Ectodermal cell (in vitro differentiated cells): ENCODE results near the gene DOK6.
A peak's percentile ranks its signal among the peaks of the same experiment; 100 is the strongest.

ENCODE experiments used
- H3K27ac ChIP-seq: 2 replicates; pipeline ENCODE4 v1.7.0; 2013; ENCODE audit warnings: mild to moderate bottlenecking, low read depth, low read length; ENCODE audit not compliant: insufficient read depth, poor library complexity, severe bottlenecking
- H3K27me3 ChIP-seq: 2 replicates; pipeline ENCODE4 v1.7.0; 2013; ENCODE audit warnings: mild to moderate bottlenecking, low read length; ENCODE audit not compliant: insufficient read depth, control insufficient read depth, poor library complexity, severe bottlenecking
- H3K36me3 ChIP-seq: one replicate; pipeline ENCODE4 v1.7.0; 2013; ENCODE audit warnings: low read length; ENCODE audit not compliant: control insufficient read depth, insufficient read depth
- H3K4me1 ChIP-seq: one replicate; pipeline ENCODE4 v1.7.0; 2013; ENCODE audit warnings: low read length; ENCODE audit not compliant: control insufficient read depth, insufficient read depth
- H3K4me3 ChIP-seq: 2 replicates; pipeline ENCODE4 v1.7.0; 2013; ENCODE audit warnings: low read depth, low read length, control low read depth; ENCODE audit not compliant: insufficient read depth
- H3K9me3 ChIP-seq: 2 replicates; pipeline ENCODE4 v1.7.0; 2013; ENCODE audit warnings: mild to moderate bottlenecking, low read length, moderate library complexity; ENCODE audit not compliant: control insufficient read depth
- WGBS, 2 experiments: methylation state at CpG; one replicate each; pipeline ENCODE4 v1.1.7; 2013; ENCODE audit warnings: missing lambda C conversion rate in 2 of 2; 5-methylcytosine and 5-hydroxymethylcytosine counted together

DOK6 gene

GRCh38 chr18:69383186-69383585 is 17.5 kb upstream of the DOK6 start:
- no peak overlapping the region for H3K27ac ChIP-seq
- H3K4me1 ChIP-seq: no peaks in the 10 kb centered on the region
- H3K36me3 ChIP-seq: no peaks in the 10 kb centered on the region
- H3K9me3 ChIP-seq: no peaks in the 10 kb centered on the region
- no peaks in the 10 kb centered on the region for H3K27me3 ChIP-seq
- H3K4me3 ChIP-seq: no peak overlapping the region
- 53 to 81% methylated on average over 3 of the region's 3 CpGs for WGBS, 2 experiments

DNA sequence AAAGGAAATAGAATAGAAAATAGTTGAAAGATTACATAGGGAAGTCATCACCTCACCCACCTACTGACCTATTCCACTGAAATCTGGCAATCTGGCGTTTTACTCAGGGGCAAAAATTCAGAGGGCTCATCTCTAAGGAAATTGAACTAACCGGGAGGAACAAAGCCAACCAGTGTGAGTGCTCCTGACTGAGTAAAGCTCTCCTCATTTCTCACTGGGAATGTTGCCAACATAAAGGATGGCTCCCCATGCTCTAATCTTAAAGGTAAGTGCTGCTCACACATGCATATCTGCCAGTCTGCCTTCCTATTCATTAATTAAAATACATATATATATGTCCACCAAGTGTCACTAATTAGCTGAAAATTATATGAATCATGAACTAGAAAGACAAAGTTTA is 13.5 kb upstream of the DOK6 start:
- no peak overlapping the region for H3K27ac ChIP-seq
- no peak overlapping the region for H3K4me3 ChIP-seq
- no peaks in the 10 kb centered on the region for H3K36me3 ChIP-seq
- no peaks in the 10 kb centered on the region for H3K27me3 ChIP-seq
- 11 to 26% methylated on average over 2 of the region's 2 CpGs for WGBS, 2 experiments
- H3K9me3 ChIP-seq: no peaks in the 10 kb centered on the region
- no peaks in the 10 kb centered on the region for H3K4me1 ChIP-seq

DNA sequence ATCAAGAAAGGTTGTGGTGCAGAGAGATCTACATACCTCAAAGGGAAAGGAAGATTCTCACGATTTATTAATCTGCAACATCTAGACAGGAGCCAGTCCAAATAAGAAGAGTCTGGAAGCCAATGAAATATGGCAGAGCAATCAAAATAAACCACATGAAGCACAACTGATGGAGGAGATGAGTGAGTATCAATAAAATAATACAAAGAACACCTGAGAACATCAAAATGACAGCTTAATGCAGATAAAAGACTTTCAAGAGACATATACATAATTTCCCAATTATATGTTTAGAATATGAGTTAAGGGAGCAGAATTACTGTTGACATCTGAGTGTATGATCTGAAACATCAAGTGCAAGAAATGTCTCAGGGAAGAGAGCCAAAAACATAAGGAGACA is 12.5 kb upstream of the DOK6 start:
- H3K36me3 ChIP-seq: no peaks in the 10 kb centered on the region
- H3K27ac ChIP-seq: no peak overlapping the region
- H3K4me3 ChIP-seq: no peak overlapping the region
- 91 to 100% methylated on average over 1 of the region's 1 CpG for WGBS, 2 experiments
- H3K4me1 ChIP-seq: no peaks in the 10 kb centered on the region
- no peaks in the 10 kb centered on the region for H3K27me3 ChIP-seq
- H3K9me3 ChIP-seq: no peaks in the 10 kb centered on the region

DNA sequence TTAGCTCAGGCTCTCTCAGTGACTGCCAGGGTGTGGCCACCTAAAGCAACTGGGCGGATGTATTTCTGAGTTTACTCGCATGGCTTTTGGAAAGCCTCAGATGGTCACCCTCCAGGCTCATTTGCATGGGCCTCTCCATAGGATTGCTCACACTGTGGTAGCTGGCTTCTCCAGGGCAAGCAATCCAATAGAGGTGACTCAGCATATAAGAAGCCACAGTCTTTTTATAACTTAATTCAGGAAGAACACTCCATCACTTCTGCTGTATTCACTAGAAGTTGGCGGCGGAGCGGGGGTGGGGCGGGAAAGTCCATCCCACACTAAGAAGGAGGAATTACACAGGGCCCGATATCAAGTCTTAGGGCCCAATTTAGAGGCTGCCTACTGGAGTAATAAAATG is 3.6 kb upstream of the DOK6 start:
- H3K36me3 ChIP-seq: no peaks in the 10 kb centered on the region

DNA sequence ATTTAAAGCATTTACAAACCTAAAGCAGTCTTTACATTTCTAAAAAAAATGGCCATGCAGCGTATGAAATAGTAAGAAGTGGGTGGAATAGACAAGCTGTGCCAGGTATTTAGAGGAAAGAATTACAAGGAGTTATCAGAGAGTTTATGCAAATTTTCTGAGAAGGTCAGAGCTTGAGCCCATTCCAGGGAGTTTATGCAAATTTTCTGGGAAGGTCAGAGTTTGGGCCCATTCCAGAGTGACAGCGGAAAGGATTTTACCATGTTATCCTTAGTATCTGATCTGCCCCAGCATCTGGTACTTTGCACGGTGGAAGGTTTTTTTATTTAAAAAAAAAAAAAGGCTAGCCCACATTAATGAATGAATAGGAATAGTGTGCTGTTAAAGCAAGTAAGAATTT is 1.4 kb upstream of the DOK6 start:
- no peaks in the 10 kb centered on the region for H3K36me3 ChIP-seq
- H3K27ac ChIP-seq: no peak overlapping the region
- H3K4me1 ChIP-seq: peaks cover 12% of the 10 kb centered on the region
- H3K9me3 ChIP-seq: no peaks in the 10 kb centered on the region
- peaks cover 49% of the 10 kb centered on the region for H3K27me3 ChIP-seq
- no peak overlapping the region for H3K4me3 ChIP-seq
- WGBS, 2 experiments: 19 to 20% methylated on average over 3 of the region's 3 CpGs

More for the DNA sequence above, 3.6 kb upstream of the DOK6 start:
- WGBS, 2 experiments: 91 to 92% methylated on average over 7 of the region's 7 CpGs
- H3K4me1 ChIP-seq: peaks cover 4% of the 10 kb centered on the region
- H3K9me3 ChIP-seq: no peaks in the 10 kb centered on the region
- H3K4me3 ChIP-seq: no peak overlapping the region
- no peak overlapping the region for H3K27ac ChIP-seq
- peaks cover 28% of the 10 kb centered on the region for H3K27me3 ChIP-seq

DNA sequence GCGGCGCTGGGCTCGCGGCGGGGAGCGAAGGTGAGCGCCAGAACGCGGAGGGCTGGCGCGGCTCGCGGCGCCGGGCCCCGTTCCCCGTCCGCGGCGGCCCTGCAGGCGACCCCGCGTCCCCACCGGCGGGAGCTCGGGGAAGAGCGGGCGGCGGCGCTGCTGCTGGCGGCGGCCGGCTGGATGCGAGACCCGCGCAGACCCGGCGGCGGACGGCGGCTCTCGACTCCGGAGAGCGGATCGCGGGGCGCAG is 213 bp downstream of the DOK6 start:
- H3K27ac ChIP-seq: no peak overlapping the region
- H3K4me3 ChIP-seq: peak overlapping the region; percentile 53
- no peaks in the 10 kb centered on the region for H3K9me3 ChIP-seq
- peaks cover 12% of the 10 kb centered on the region for H3K4me1 ChIP-seq
- H3K36me3 ChIP-seq: no peaks in the 10 kb centered on the region
- WGBS, 2 experiments: 0 to 1% methylated on average over 47 of the region's 47 CpGs
- peaks cover 51% of the 10 kb centered on the region for H3K27me3 ChIP-seq

- H3K4me1 ChIP-seq: peaks cover 12% of the 10 kb centered on the region
- H3K27me3 ChIP-seq: peaks cover 51% of the 10 kb centered on the region
- H3K27ac ChIP-seq: no peak overlapping the region
- H3K36me3 ChIP-seq: no peaks in the 10 kb centered on the region
- peak overlapping the region; percentile 53 for H3K4me3 ChIP-seq
- H3K9me3 ChIP-seq: no peaks in the 10 kb centered on the region
- 1% methylated on average over 66 of the region's 66 CpGs for WGBS, 2 experiments
These were observed 711 bp downstream of the DOK6 start for GRCh38 chr18:69401226-69401971.

GRCh38 chr18:69401972-69402532 is 1.4 kb downstream of the DOK6 start:
- Histone ChIP-seq H3K36me3 (no peaks in the 10 kb centered on the region), H3K9me3 (no peaks in the 10 kb centered on the region), H3K4me1 (peaks cover 12% of the 10 kb centered on the region), H3K27ac (no peak overlapping the region), H3K4me3 (peak overlapping the region; percentile 53), H3K27me3 (peaks cover 51% of the 10 kb centered on the region)
- 7 to 10% methylated on average over 19 of the region's 19 CpGs for WGBS, 2 experiments

DNA sequence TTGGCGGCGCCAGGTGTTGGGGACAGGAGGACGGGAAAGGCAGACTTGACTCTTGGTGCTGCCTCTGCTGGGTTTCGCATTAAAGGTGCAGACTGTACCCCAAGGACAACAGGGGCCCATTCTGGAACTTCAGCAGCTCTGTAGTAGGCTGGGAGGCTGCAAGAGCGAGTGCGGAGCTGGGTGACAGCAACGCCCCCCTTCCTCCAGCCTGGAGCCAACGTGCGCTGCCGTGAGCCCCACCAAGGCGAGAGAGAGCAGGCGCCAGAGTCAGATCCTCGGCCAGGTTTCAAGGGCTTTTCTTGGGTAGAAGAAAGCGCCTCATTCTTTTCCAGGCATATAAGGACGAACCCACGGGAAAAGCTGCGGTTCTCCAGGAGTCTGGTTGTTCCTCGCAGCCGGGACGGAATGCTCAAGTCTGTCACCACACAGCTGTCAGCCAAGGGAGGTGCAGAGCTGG is 1.9 kb downstream of the DOK6 start:
- Histone ChIP-seq H3K27me3 (peaks cover 51% of the 10 kb centered on the region), H3K4me3 (no peak overlapping the region)

GRCh38 chr18:69408522-69408921 is 7.8 kb downstream of the DOK6 start:
- H3K36me3 ChIP-seq: no peaks in the 10 kb centered on the region
- H3K4me1 ChIP-seq: no peaks in the 10 kb centered on the region
- no peaks in the 10 kb centered on the region for H3K9me3 ChIP-seq
- 83 to 100% methylated on average over 1 of the region's 1 CpG for WGBS, 2 experiments
- peaks cover 9% of the 10 kb centered on the region for H3K27me3 ChIP-seq
- no peak overlapping the region for H3K27ac ChIP-seq
- H3K4me3 ChIP-seq: no peak overlapping the region

More for the DNA sequence above, 1.9 kb downstream of the DOK6 start:
- 7% methylated on average over 20 of the region's 20 CpGs for WGBS, 2 experiments
- Histone ChIP-seq H3K4me1 (peaks cover 12% of the 10 kb centered on the region), H3K9me3 (no peaks in the 10 kb centered on the region), H3K36me3 (no peaks in the 10 kb centered on the region), H3K27ac (no peak overlapping the region)
